Astrocyte of the hippocampus (primary cell): ENCODE measurements around the gene SLC25A43.
"Not testable (repeated sequence)": the region's sequence is repeated elsewhere in the genome, so short reads cannot be mapped to it uniquely, and the experiment has no call there.

Experiments used
- DNase-seq: peaks from one replicate; pipeline ENCODE4 v3.0.0; 2011; ENCODE audit warnings: low read depth, low spot score

Gene SLC25A43

GRCh38 chrX:119407681-119408080 is 8.5 kb downstream of the SLC25A43 start:
- no peak for DNase-seq

DNA sequence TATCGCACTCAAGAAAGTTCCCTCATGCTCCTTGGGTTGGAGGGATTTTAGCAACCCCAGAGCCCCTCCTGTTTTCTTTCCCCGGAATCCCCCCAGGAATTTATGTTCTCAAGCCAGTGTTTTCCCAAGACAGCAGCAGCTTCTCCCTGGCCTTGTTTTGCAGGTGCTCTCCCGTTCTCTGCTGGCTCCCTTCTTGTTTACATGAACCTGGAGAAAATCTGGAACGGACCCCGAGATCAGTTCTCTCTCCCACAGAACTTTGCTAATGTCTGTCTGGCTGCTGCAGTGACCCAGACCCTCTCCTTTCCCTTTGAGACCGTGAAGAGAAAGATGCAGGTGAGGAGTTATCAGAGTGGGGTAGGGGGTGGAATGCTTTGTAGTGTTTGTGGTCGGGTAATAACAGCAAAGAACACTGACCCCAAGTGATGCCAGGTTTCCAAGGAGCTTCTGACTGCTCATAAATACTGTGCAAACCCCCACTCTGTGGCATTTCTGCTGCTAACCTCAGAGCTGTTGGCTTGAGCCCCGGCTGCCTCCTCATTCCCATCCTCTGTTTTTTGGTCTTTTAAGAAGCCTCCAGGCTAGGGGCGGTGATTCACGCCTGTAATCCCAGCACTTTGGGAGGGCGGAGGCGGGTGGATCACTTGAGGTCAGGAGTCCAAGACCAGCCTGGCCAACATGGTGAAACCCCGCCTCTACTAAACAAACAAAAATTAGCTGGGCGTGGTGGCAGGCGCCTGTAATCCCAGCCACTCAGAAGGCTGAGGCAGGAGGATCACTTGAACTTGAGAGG is 11.1 kb downstream of the SLC25A43 start:
- peak; percentile 92 for DNase-seq

DNA sequence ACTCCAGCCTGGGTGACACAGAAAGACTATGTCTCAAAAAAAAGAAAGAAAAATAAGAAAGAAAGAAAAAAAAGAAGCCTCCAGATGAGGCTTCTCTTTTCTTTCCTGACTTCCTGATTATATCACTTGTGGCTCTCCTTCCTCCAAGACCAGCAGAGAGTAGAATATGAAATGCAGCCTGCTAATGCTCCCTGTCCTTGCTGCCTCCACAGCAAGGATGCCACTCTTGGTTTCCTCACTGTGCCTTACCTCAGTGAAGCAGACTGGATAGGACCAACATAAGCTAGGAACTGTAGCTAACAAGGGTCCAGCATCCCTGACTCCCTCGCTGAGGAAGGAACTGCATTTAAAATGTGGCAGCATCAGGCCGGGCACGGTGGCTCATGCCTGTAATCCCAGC is 11.7 kb downstream of the SLC25A43 start:
- no peak for DNase-seq

DNA sequence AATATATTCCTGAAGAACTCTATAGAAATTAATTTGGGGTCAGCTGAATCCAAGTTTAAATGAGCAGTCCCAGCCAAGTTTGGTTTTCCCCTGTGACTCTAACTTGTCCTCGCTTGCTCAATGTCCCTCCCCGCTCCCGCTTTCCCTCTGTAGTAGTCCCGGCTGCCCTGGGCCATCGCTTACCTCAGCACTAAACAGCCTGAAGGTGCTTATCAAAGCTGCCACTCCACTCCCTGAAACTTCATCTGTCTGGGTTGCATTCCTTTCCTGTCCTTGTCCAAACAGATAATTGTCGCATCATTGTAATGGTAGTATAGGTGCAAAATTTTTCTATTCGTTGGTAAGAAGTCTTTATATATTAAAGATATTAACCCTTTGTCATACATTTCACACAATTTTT is 12.8 kb downstream of the SLC25A43 start:
- no peak for DNase-seq

DNA sequence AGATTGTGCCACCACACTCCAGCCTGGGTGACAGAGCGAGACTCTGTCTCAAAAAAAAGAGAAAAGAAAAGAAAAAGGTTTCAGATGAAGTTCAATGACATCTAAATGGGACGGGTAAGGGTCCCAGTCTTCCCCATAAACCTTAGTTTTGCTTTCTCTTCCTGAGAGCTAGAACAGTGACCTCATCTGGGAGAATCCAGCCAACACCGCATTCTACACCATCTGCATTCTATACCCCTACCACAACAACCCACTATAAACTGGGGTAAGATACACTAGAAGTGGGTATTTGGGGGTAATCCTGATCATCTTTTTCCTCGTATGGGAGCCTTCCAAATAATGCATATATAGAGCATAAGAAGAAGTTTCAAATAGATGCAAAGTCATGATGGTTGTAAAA is 18.2 kb downstream of the SLC25A43 start:
- DNase-seq = no peak

GRCh38 chrX:119417842-119418241 is 18.7 kb downstream of the SLC25A43 start:
- DNase-seq = peak; percentile 16

DNA sequence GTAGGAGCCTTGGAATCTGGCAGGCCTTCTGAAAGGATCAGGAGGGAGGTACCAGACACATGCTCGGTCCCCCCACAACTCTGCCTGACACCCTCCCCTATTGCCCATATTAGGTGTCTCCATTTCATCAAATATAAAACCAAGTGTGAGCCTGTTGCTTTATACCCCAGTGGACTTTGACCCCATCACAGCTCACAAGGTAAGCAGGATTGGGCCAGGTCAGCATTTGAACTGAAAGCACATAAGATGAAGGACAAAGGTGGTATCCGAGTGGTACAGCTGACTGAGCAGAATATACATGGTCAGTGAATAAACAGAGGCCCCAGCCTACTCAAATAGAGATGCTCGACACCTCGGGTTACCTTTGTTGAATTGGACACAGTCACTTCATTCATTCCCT is 20.0 kb downstream of the SLC25A43 start:
- no peak for DNase-seq

DNA sequence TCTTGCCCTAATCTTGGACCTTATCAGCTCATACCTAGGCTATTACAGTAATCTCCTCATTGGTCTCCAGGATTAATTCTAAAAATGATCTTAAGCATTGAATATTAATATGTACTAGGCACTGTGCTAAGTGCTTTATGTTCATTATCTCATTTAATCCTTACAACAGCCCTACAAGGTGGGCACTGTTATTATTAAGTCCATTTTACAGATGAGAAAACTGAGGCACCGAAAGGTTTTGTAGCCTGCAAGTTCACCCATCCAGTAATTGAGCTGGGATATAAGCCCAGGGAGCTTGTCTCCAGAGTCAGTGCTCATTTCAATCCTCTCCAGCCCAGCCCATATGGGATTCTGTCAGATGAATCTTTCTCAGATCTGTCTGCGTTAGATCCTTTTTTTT is 20.8 kb downstream of the SLC25A43 start:
- no peak for DNase-seq

- DNase-seq = no peak
Measured at GRCh38 chrX:119421016-119421705, 22.0 kb downstream of the SLC25A43 start.

DNA sequence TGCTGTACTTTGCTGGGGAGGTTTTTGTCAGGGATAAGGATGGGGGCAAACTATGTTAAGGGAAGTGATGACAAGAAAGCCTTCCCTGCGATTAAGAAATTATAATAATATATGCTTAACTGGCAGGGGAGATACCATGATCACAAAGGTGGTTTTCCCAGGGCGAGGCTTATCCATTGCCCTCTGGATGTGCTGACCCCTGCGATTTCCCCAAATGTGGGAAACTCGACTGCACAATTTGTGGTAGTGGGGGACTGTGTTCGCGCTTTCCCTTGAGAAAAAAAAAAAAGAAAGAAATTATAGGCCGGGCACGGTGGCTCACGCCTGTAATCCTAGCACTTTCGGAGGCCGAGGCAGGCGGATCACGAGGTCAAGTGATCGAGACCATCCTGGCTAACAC is 24.5 kb downstream of the SLC25A43 start:
- peak; percentile 20 for DNase-seq

DNA sequence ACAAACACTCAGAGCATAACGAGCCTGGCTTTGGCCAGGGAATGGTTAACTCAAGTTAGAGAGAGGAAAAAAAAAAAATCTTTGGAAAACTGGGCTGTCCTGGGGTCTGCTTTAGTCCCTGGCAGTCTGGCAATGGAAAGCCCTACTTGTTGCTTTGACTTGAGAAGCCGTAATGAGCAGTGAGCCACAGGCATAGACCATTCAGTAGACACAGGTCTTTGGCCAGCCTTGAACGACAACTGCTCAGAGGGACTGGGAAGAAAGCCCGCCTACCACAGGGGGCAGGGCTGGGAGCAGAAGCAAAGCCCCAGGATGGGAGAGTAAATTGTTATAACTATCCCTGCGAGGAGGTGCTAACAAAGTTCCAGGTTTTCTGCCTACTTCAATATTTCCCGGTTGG is 25.9 kb downstream of the SLC25A43 start:
- no peak for DNase-seq

DNA sequence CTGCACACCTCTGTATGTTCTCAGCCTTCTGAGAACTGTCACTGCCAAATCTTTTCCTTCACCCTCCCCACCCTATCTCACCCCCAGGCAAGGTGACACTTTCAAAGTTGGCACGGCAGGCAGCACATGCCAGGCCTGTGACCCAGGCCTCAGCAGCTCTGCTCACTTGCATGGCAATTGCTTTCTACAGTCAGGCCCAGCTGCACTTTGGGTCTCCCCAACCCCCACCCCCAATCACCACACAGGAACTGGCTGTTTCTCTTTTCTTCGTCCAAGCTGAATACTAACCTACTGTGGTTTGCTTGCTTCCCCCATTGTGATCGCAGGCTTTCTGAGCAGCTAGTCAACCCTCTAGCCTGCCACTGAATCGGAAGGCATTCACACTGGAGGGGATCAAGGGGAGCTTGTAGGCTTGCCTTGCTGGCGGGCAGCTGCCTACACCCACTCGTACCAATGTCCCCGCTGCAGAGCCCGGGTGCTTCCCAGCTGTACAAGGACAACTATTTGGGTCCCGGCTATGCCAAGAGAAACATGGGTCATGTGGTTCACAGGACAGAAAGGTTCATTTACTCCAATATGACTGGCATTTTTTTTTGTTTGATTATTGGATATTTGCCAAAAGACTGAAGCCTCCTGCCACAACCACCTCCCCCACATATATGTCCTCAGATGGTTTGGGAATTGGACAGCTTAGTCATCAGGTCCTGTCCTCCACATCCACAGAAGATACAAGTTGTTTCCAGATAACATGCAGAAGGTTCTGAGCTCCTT is 28.1 kb downstream of the SLC25A43 start:
- DNase-seq = peak; percentile 61

GRCh38 chrX:119427795-119428185 is 28.7 kb downstream of the SLC25A43 start:
- DNase-seq = no peak

GRCh38 chrX:119429471-119429870 is 30.3 kb downstream of the SLC25A43 start:
- peak; percentile 41 for DNase-seq

- not testable (repeated sequence) for DNase-seq
Measured at GRCh38 chrX:119441295-119441694, 42.2 kb downstream of the SLC25A43 start.

DNA sequence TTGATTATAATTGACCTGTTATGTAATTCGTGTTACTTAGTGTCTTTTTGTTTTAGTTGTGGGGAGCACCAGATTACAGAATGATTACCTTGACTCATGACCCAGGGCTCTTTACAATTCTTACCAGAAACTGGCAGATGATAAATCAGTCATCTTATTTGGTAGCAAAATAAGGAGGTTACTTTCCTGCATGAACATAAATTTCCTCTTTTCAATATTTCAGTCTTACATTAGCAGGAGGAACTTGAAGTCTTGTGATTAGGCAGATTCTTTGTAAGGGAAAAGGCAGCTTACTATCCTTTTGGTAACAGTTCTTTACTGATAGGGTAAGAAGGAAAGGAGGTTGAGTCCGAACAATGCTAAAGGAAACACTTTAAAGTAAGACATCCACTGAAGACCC is 43.1 kb downstream of the SLC25A43 start:
- no peak for DNase-seq

GRCh38 chrX:119453202-119453601 is 54.1 kb downstream of the SLC25A43 start:
- no peak for DNase-seq

GRCh38 chrX:119455264-119455663 is 56.1 kb downstream of the SLC25A43 start:
- DNase-seq = no peak

GRCh38 chrX:119459181-119459580 is 60.0 kb downstream of the SLC25A43 start:
- no peak for DNase-seq

DNA sequence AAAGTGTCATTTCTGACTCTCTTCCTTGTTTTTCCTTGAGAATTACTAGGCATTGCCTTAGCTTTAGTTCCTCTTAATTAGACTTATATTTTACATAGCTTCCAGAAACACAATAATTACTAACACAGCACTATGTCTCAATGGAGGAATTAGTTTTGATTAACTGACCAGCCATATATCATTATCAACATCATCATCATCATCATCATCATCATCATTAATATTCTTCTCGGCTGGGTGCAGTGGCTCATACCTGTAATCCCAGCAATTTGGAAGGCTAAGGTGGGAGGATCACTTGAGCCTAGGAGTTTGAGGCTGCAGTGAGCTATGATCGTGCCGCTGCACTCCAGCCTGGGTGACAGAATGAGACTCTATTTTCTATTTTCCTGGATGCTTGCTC is 66.4 kb downstream of the SLC25A43 start:
- DNase-seq = no peak

GRCh38 chrX:119466970-119467369 is 67.8 kb downstream of the SLC25A43 start:
- no peak for DNase-seq

- no peak for DNase-seq
Measured at GRCh38 chrX:119467433-119467832, 68.3 kb downstream of the SLC25A43 start.
